Esophagus squamous epithelium (tissue), 5 donors: ENCODE results near the gene DENND2A. TPM values are rescaled to one million over a fixed set of nuclear protein-coding genes. Genes with fewer than 3 reads are reported as not detected.
A peak's percentile ranks its signal among the peaks of the same experiment; 100 is the strongest.

Experiments used
- DNase-seq: peaks from one replicate; lab custom pipeline; 2025; lab: John Stamatoyannopoulos, UW
- H3K27ac ChIP-seq, 4 donors: fragments of 200-600 bp; sonication (generic); one replicate each; pipeline ENCODE4 v1.5.1; 2016 to 2019; ENCODE audit warnings: mild to moderate bottlenecking in 1 of 4
- H3K27me3 ChIP-seq, 4 donors: fragments of 200-600 bp; sonication (generic); 1 replicate in 3 of 4; 2 replicates in 1 of 4; pipeline versions ENCODE4 v1.5.1 to v1.6.0; 2017 to 2021; ENCODE audit warnings: antibody characterized with exemption in 1 of 4
- H3K36me3 ChIP-seq, 3 donors: fragments of 200-600 bp; sonication (generic); one replicate each; pipeline ENCODE4 v1.5.1; 2016 to 2019
- H3K4me1 ChIP-seq, 3 donors: fragments of 200-600 bp; sonication (generic); one replicate each; pipeline ENCODE4 v1.5.1; 2017 to 2019
- H3K4me3 ChIP-seq, 4 donors: fragments of 200-600 bp; sonication (generic); 1 replicate in 3 of 4; 2 replicates in 1 of 4; pipeline ENCODE4 v1.5.1; 2016 to 2019; ENCODE audit warnings: mild to moderate bottlenecking in 2 of 4, moderate library complexity in 1 of 4
- H3K9me3 ChIP-seq, 3 donors: fragments of 200-600 bp; sonication (generic); one replicate each; pipeline ENCODE4 v1.5.1; 2016 to 2019
- POLR2A ChIP-seq, 4 donors: fragments of 450-650 bp; IDR thresholded peaks; one replicate each; pipeline ENCODE4 v1.6.1; 2017; ENCODE audit warnings: antibody characterized with exemption in 4 of 4, mild to moderate bottlenecking in 4 of 4, moderate library complexity in 3 of 4
- WGBS, 2 donors: methylation state at CpG; one replicate each; pipeline ENCODE4 v1.1.5; 2018; 5-methylcytosine and 5-hydroxymethylcytosine counted together
- intact Hi-C: fragments of 100-400 bp; cut with DNase I; formaldehyde crosslinking; loops from one replicate; pipeline ENCODE4 v1.15.0; 2022
- total RNA-seq, 4 donors: library from RNA; depleted of rRNA; stranded (reverse); fragments of >200 nt; gene quantifications; one replicate each; pipeline ENCODE4 v1.1.0, GENCODE V29; 2016
- TF ChIP-seq, protein P1 (sequence below), 6 experiments: fragments of 450-650 bp in 4 of 6; fragments of 200-600 bp in 2 of 6; sonication (generic) in 2 of 6; IDR thresholded peaks; one replicate each; pipeline ENCODE4 v1.5.1; 2016 to 2019; ENCODE audit warnings: antibody characterized with exemption in 6 of 6, mild to moderate bottlenecking in 4 of 6, moderate library complexity in 4 of 6
- donor health status: DM: yes; HTN: yes; CAD: no.

Gene DENND2A
- total RNA-seq, 4 donors from 2014 or later = 0.92 to 11.1 (median 1.9) TPM

- 40 to 83% methylated on average over 1 of the region's 1 CpG for WGBS, 2 donors
- no peak for DNase-seq
- no peak overlapping the region for H3K27ac ChIP-seq
- H3K9me3 ChIP-seq = no peaks in the 10 kb centered on the region
- peaks cover 0 to 29% (median 0%) of the 10 kb centered on the region in 3 donors for H3K36me3 ChIP-seq
- H3K4me3 ChIP-seq = no peak overlapping the region
- H3K27me3 ChIP-seq = no peaks in the 10 kb centered on the region
- intact Hi-C loops = no loop called here
- TF ChIP-seq POLR2A (IDR thresholded peaks at IDR 0.05) = no peak
- TF ChIP-seq, protein P1, sequence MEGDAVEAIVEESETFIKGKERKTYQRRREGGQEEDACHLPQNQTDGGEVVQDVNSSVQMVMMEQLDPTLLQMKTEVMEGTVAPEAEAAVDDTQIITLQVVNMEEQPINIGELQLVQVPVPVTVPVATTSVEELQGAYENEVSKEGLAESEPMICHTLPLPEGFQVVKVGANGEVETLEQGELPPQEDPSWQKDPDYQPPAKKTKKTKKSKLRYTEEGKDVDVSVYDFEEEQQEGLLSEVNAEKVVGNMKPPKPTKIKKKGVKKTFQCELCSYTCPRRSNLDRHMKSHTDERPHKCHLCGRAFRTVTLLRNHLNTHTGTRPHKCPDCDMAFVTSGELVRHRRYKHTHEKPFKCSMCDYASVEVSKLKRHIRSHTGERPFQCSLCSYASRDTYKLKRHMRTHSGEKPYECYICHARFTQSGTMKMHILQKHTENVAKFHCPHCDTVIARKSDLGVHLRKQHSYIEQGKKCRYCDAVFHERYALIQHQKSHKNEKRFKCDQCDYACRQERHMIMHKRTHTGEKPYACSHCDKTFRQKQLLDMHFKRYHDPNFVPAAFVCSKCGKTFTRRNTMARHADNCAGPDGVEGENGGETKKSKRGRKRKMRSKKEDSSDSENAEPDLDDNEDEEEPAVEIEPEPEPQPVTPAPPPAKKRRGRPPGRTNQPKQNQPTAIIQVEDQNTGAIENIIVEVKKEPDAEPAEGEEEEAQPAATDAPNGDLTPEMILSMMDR (IDR thresholded peaks at IDR 0.05) = no peak
- peaks cover 0 to 8% (median 2%) of the 10 kb centered on the region in 3 donors for H3K4me1 ChIP-seq
These were observed 93.7 kb downstream of the DENND2A start for GRCh38 chr7:140546947-140547346.

GRCh38 chr7:140544388-140544826 lies 96.2 kb downstream of the DENND2A start:
- 84 to 89% methylated on average over 12 to 15 of the region's 16 CpGs for WGBS, 2 donors
- Histone ChIP-seq H3K4me3 (no peak overlapping the region), H3K36me3 (peaks cover 0 to 29% (median 0%) of the 10 kb centered on the region in 3 donors), H3K27me3 (no peaks in the 10 kb centered on the region), H3K27ac (no peak overlapping the region), H3K4me1 (peaks cover 7 to 26% (median 11%) of the 10 kb centered on the region in 3 donors), H3K9me3 (no peaks in the 10 kb centered on the region)
- no peak for TF ChIP-seq POLR2A (IDR thresholded peaks at IDR 0.05)
- TF ChIP-seq, protein P1 (IDR thresholded peaks at IDR 0.05) = no peak
- intact Hi-C loops = no loop called here
- no peak for DNase-seq

DNA sequence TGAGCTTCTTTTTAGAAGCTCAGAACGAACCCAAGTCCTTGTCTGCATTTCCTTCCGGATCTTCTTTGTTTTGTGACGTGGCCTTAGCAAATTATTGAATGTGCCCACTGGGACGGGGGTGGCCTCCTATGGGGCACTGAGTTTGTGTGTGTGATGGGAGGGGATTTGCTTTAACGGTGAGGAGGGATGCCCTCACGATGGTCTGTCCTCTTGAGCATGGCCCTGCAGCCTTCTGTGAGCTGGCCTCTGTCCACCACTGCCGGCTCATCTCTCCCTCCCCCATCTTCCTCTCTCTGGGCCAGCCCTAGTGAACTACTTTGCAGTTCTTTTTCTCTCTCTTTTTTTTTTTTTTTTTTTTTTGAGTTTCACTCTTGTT lies 98.4 kb downstream of the DENND2A start:
- Histone ChIP-seq H3K27me3 (no peaks in the 10 kb centered on the region), H3K27ac (peak overlapping the region; percentile 2 to 86 (median 76)), H3K4me1 (peaks cover 7 to 40% (median 14%) of the 10 kb centered on the region in 3 donors), H3K4me3 (peak overlapping the region in 1 of 4 donors; percentile 18), H3K9me3 (no peaks in the 10 kb centered on the region), H3K36me3 (peaks cover 0 to 29% (median 0%) of the 10 kb centered on the region in 3 donors)
- DNase-seq = no peak
- WGBS, 2 donors = 37 to 38% methylated on average over 5 to 7 of the region's 7 CpGs
- intact Hi-C loops = no loop called here
- TF ChIP-seq, protein P1 (IDR thresholded peaks at IDR 0.05) = no peak
- no peak for TF ChIP-seq POLR2A (IDR thresholded peaks at IDR 0.05)

DNA sequence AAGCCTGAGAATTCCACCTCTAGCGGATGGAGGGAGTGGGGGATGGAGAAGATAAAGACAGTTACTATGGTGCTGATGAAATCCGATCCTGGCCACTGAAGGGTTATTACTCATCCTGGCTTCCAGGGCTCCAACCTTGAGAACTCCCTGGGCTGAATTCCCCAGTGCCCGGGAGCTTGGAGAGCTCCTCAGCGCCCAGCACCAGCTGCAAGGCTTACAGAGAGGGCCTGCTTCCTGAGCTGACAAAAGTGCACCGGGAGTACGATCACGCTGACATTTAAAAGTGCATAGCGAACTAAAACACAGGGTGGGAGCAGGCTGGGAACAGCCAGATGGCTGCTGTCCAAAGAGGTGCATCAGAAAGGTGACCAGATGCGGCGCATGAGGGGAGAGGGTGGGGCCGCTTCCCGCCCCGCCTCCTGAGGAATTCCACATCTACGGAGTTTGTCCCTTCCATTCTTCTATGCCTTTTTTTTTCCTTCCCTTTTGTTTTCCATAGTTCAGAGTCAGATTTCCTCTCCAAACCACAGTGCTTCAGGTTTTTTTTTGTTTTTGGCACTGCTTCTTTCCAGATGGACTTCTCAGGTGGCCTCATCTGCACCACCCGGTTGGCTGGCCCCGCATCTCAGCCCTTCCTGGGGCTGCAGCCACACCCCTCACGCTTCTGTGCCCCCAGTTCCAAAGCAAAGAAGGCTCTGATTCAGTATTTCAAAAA lies 98.9 kb downstream of the DENND2A start:
- Histone ChIP-seq H3K36me3 (peaks cover 0 to 28% (median 0%) of the 10 kb centered on the region in 3 donors), H3K27me3 (no peaks in the 10 kb centered on the region), H3K9me3 (no peaks in the 10 kb centered on the region), H3K27ac (peak overlapping the region; percentile 30 to 86 (median 76)), H3K4me3 (peak overlapping the region in 1 of 4 donors; percentile 24), H3K4me1 (peaks cover 7 to 40% (median 14%) of the 10 kb centered on the region in 3 donors)
- WGBS, 2 donors = 10 to 18% methylated on average over 12 to 13 of the region's 17 CpGs
- TF ChIP-seq, protein P1 (IDR thresholded peaks at IDR 0.05) = no peak
- no peak for TF ChIP-seq POLR2A (IDR thresholded peaks at IDR 0.05)
- DNase-seq = no peak
- intact Hi-C loops = no loop called here

DNA sequence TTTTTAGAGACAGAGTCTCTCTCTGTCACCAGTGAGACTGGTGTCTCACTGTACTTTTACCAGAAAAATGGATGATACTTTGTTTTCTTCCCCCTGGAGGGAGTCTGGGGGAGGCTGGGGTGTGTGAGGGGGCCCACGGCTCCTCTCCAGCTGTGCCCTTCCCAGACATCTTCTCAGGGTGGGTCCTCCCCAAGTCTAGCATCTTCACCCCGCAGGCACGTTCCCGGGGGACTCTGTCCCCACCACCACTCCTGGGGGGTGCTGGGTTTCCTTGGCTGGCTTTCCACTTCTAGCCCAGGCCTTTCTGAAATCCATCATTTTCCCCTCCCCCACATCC lies 99.5 kb downstream of the DENND2A start:
- 46 to 51% methylated on average over 4 of the region's 4 CpGs for WGBS, 2 donors
- TF ChIP-seq, protein P1 (IDR thresholded peaks at IDR 0.05) = no peak
- no peak for TF ChIP-seq POLR2A (IDR thresholded peaks at IDR 0.05)

More for the DNA sequence above, 99.5 kb downstream of the DENND2A start:
- intact Hi-C loops = no loop called here
- Histone ChIP-seq H3K27ac (peak overlapping the region; percentile 30 to 86 (median 76)), H3K4me3 (no peak overlapping the region), H3K36me3 (peaks cover 0 to 23% (median 0%) of the 10 kb centered on the region in 3 donors), H3K27me3 (no peaks in the 10 kb centered on the region), H3K9me3 (no peaks in the 10 kb centered on the region), H3K4me1 (peaks cover 7 to 40% (median 14%) of the 10 kb centered on the region in 3 donors)
- DNase-seq = no peak
